CD1c-positive myeloid dendritic cell (primary cell): ENCODE results near the gene SP100.
A peak's percentile ranks its signal among the peaks of the same experiment; 100 is the strongest.
"Not testable (repeated sequence)": the region's sequence is repeated elsewhere in the genome, so short reads cannot be mapped to it uniquely, and the experiment has no call there.

Experiments used
- DNase-seq: peaks from one replicate; pipeline ENCODE4 v3.0.0-alpha.2; 2016; ENCODE audit errors: extremely low spot score

SP100 gene

DNA sequence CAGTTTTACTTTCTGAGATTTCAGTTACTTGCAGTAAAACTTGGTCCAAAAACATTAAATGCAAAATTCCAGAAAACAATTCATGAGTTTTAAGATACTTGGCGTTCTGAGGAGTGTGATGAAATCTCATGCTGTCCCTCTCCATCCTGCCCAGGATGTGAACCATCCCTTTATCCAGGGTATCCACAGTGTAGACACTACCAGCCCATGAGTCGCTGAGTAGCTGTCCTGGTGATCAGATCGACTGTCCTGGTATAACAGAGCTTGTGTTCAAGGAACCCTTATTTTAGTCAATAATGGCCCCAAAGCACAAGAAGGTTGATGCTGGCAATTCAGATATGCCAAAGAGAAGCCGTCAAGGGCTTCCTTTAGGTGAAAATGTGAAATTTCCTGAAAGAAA, 3.2 kb downstream of the SP100 start:
- no peak for DNase-seq

DNA sequence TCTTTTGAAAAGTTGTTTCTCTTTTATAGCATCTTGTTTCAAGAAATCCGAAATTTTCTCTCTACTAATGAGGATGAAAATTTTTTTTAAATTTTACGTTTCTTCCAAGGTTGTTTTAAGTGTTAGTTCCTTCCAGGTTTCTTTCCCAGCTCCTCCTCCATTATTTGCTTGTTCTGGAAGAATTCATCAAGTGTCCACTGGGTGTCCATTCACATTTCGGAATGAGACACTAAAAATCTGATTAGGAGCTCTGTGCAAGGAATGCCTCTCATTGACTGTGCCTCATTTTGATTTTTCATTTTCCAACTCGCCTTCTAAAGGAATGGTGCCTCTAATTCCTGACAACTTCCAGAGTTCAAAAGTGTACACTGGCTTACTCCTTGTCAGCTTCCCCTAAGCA, 6.1 kb downstream of the SP100 start:
- no peak for DNase-seq

DNA sequence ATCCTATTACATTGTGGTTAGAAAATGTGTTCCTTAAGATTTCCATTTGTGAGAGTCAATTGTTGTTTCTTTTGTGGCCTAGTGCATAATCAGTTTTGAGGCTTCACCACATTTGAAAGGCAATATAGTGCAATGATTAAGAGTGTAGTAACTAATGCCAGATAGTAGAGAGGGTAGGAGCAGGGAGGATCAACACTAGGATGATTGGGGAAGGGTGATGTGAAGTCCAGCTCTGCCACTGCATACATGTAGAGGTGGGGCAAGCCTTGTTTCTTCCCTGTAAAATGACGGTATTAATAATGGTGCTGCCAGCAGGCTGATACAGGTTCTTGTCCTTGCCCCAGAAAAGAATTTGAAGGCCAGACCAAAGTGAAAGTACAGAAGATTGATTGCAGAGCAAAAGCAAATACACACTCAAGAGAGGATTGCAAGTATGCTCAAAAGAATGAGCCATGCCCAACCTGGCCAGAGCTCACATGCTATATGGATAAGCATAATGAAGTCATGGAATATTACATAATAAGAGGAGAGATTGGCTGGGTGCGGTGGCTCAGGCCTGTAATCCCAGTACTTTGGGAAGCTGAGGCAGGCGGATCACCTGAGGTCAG, 8.0 kb downstream of the SP100 start:
- DNase-seq: no peak

DNA sequence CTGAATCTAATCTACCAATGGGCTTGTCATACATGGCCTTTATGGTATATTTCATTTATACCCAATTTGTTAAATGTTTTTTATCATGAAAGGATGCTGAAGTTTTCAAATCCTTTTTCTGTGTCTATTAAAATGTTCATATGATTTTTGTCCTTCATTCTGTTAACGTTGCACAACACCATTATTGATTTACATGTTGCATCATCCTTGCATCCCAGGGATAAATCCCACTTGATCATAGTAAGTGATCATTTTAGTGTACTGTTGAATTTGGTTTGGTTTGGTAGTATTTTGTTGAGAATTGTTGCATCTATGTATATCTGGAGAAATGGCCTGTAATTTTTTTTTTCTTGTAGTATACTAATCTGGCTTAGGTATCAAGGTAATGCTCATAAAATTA, 9.4 kb downstream of the SP100 start:
- DNase-seq: no peak

DNA sequence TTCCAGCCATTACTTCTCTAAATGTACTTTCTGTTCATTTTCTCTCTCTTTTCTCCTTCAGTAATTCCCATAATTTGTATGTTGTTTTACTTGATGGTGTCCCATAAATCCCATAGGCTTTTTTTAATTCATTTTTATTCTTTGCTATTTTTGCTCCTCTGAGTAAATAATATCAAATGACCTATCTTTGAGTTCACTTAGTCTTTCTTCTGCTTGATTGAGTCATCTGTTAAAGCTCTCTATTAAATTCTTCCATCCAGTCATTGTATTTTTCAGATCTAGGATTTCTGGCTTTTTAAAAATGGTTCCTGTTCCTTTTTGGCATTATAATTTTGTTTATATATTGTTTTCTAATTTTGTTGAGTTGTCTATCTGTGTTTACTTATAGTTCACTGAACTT, 13.5 kb downstream of the SP100 start:
- no peak for DNase-seq

DNA sequence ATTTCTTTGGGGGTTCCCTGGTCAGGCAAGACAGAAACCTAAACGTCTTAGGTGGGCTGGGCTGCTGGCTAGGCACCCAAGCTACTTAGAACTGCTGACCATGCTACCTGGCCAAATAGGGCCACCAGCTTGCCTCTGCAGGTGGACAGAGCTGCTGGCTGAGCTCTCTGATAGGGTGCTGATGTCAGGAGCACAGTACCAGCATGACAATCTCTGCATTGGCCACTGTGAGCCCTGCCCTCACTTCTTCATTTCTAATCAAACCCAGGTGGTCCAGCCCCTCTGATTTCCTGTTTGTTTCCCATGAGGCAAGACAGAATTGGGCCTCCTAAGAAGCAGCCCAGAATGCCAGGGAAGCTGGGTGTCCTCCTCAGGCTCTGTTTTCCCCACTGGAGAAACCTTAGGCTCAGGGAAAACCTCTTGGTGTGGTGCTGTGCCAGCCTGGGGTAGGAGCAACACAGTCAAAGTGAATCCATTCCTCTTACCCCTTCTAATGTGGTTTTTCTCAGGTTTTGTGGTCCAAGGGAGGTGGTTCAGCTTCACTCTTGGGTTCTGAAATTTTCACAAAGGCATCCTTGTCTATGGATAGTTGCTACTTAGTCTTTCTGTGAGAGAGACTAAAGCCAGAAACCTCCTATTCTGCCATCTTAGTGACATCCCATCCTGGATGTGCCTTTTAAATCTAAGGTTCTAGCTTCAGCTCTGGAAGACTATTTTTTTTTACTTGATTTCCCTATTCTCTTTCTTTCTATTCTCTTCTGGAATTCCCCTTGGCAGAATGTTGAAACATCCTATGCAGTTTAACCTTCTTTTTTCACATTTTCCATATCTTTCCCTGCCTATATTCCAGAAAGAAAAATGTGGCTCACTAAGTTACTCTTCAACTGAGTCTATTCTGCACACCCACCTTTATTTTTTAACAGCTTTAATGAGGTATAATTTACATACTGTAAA, 15.2 kb downstream of the SP100 start:
- DNase-seq: no peak

DNA sequence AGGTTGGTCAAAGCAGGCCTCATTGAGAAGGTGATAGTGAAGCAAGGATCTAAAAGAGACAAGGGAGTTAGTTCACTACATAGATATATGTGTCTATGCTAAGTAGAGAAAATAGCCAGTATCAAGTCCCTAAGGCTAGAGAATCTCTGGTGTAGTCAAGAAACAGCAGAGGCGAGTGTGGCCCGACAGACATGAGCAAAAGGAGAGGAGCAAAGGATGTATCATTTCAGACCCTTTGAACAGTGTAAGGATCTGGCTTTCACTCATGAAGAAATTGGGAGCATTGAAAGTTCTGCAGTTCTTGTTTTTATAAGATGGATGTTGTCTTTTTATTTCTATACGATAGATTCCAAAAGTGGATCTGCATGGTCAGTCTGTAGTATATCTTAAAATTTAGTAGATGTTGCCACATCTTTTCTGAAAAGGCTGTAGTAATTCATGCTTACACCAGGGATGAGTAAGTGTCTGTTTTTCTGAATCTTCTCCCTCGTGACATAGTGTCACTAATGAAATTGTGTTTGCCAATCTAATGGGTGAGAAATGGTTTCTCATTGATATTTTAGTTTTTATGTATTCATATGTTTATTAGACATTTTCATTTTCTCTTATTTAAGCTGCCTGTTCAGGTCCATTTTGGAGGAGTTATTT, 18.8 kb downstream of the SP100 start:
- peak; percentile 18 for DNase-seq

DNA sequence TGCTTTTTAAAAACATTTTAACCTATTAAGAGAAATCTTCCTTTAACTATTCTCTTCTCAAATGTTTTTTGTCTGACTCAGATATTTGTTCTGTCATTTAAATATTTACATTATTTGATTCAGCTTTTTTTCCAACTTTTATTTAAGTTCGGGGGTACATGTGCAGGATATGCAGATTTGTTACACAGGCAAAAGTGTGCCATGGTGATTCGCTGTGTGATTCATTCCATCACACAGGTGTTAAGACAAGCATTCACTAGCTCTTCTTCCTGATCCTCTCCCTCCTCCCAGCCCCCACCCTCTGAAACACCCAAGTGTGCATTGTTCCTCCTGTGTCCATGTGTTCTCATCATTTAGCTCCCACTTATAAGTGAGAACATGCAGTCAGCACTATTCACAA, 19.4 kb downstream of the SP100 start:
- no peak for DNase-seq

DNA sequence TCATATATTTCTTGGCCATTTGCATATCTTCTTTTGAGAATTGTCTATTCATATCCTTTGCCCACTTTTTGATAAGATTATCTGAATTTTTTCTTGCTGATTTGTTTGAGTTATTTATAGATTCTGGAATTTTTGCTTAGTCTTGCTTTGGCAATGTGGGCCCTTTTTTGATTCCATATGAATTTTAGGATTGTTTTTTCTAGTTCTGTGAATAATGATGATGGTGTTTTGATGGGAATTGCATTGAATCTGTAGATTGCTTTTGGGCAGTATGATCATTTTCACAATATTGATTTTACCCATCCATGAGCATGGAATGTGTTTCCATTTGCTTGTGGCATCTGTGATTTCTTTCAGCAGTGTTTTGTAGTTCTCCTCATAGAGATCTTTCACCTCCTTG, 23.1 kb downstream of the SP100 start:
- not testable (repeated sequence) for DNase-seq

DNA sequence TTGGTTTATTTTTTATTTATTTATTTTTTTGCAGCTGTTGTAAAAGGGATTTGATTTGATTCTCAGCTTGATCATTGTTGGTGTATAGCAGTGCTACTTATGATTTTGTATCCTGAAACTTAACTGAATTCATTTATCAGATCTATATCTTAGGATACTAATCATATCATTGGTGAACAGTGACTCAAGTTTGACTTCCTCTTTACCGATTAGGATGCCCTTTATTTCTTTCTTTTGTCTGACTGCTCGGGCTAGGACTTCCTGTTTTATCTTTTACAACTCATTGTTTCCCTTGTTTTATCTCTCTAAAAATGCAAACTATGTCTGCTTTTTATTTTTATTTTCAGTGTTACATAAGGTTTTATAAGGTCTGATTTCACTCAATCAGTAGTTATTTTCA, 23.6 kb downstream of the SP100 start:
- DNase-seq: peak; percentile 47

DNA sequence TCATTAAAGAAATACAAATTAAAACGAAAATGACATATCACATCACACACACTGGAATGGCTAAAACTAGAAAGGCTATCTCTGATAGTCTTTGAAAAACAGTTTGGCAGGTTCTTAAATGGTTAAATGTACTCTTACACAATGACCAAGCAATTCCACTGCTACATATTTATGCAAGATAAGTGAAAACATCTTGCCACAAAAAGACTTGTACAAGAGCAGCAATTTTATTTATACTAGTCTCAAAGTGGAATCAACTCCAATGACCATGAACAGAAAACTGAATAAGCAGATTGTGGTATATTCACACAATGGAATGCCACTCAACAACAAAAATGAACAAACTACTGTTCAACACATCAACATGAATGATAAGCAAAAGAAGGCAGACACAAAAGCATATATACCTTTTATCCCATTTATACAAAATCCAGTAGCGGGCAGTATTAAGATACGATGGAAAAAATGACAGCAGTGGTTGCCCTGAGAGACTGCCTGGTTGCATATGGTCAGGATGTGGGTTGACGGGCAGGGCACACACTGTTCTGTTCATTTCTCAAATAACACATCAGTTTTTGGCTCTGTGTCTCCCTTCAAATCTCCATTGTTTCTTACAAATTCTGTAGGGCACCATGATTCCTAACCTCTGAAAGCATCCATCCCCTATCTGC, 25.4 kb downstream of the SP100 start:
- peak; percentile 8 for DNase-seq

DNA sequence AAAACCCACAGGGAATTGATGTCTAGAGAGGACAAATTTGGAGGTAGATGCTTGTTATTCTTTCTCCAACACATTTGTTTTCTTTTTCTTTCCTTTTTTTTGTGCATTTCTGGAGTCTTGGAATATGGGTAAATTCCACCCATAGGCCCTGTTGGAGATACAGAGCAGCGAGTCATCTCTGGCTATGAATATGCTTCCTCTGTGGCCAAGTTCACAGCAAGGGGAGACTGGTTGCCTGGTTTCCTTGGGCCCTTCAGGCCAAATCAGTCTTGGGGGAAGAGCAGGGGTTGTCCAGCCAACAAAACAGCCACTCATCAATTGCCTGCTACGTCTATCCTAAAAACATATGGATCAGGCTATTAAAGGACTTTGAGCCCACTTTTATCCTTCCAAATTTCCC, 27.5 kb downstream of the SP100 start:
- no peak for DNase-seq

DNA sequence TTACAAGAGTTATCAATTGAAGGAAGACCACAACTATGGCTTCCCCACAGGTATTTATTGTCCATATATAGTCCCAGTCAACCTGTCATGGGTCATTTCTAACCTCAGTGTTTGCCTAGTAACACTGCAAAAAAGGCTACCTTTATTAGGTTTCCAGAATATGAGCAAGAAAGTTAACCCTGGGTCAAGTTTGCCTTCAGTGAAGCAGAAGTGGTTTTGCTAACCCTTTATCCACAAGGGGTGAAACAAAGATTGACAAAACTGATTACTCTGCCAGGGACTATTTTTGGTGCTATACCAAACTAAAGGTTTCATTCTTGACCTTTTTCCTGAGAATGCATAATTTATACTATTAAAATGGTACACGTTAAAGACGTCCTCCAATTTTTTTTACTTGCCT, 28.8 kb downstream of the SP100 start:
- no peak for DNase-seq

DNA sequence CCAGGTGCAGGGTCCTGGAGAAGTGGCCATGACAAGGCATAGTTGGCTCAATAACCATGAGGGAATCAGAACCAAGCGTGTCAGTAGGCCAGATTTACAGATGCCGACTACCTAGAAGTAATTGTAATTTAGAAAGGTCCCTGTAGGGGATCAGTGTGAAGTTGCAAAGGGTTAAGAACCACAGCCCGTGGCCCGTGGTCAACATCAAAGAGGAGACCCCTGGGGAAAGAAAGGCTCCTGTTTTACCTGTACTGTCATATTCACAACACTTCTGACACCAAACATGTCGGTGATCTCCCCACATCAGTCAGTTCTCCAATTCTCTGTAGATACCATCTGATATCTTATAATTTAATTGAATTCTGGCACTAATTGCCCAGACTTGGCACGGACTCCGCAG, 31.0 kb downstream of the SP100 start:
- DNase-seq: no peak

DNA sequence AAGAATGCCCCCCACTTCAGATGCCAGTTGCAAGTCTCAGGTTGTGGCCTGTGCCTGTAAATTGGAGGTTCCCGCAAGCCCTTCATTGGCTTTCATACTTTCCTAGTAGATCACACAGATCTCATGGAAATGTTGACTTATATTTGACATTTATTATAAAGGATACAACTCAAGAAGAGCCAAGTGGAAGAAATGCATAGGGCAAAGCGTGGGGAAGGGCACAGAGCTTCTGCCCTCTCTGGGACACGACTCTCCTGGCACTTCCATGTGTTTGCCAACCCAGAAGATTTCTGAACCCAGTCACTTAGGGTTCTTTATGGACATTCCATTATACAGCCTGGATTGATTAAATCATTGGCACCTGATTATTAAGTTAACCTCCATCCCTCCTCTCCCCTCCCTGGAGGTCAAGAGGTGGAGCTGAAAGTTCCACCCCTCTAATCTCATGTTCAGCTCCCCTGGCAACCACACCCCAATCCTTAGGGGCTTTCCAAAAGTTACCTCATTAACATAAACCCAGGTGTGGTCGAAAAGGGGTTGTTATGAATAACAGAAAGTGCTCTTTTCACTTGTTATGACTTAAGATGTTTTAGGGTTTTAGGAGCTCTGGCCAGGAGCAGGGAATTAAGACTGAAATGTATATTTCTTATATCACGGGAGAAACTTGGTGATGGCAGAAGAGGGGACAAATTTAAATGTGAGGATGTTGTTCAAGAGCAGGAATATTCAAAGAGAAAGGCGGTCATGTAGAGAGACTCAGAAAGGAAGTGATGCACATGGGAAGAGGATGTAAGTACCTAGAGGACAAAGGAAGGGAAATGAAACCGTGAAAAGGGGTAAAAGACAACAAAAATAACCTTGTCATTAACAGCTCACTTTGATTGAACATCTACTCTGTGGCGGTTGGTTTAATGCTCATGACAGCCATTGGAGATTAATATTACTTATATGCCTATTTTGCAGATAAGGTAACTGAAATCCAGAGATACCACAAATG, 31.8 kb downstream of the SP100 start:
- DNase-seq: peak; percentile 49

DNA sequence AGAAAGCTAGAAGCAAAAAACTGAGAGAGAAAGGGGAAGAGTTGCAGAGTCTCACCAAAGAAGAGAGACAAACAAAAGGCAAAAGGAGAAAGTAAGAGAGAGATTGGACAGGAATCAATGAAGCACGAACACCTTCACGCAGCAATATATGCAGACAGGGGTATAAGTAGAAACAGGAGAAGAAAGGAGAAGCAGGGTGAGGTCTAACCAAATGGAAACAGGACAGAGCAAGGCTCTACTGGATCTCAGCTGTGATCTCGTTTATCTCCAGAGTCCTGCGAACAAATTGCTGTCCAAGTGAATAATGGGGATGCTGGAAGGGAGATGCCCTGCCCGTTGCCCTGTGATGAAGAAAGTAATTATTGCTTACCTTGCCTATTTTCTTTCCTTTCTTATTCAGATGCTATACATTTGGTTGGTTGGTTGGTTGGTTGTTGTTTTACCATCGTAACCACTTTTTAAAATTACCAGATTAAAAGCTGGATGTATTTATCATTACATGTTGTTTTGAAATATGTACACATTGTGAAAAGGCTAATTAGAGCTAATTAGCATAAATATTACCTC, 34.0 kb downstream of the SP100 start:
- no peak for DNase-seq

DNA sequence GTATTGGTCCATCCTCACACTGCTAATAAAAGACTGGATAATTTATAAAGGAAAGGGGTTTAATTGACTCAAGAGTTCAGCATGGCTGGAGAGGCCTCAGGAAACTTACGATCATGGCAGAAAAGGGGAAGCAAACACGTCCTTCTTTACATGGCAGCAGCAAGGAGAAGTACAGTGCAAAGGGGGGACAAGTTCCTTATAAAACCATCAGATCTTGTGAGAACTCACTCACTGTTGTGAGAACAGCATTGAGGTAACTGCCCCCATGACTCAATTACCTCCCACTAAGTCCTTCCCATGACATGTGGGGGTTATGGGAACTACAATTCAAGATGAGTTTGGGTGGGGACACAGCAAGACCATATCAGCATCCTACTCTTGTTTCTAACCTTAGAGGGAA, 37.0 kb downstream of the SP100 start:
- peak; percentile 49 for DNase-seq

DNA sequence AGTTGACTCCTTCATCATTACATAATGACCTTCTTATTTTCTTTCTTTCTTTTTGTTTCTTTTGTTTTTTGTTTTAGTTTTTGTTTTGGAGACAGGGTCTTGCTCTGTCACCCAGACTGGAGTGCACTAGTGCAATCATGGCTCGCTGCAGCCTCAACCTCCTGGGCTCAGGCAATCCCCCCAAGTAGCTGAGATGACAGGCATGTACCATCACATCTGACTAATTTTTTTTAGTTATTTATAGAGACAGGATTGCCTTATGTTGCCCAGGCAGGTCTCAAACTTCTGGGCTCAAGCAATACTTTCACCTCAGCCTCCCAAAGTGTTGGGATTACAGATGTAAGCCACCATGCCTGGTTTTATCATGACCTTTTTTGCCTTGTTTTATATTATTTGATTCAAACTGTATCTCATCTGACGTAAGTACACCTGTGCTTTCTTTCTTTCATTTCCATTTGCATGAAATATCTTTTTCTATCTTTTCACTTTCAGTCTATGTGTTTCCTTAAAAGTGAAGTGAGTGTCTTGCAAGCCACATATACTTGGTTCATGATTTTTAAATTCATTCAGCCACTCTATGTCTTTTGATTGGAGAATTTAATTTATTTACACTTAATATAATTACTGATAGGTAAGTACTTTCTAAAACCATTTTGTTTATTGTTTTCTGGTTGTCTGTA, 39.1 kb downstream of the SP100 start:
- no peak for DNase-seq

DNA sequence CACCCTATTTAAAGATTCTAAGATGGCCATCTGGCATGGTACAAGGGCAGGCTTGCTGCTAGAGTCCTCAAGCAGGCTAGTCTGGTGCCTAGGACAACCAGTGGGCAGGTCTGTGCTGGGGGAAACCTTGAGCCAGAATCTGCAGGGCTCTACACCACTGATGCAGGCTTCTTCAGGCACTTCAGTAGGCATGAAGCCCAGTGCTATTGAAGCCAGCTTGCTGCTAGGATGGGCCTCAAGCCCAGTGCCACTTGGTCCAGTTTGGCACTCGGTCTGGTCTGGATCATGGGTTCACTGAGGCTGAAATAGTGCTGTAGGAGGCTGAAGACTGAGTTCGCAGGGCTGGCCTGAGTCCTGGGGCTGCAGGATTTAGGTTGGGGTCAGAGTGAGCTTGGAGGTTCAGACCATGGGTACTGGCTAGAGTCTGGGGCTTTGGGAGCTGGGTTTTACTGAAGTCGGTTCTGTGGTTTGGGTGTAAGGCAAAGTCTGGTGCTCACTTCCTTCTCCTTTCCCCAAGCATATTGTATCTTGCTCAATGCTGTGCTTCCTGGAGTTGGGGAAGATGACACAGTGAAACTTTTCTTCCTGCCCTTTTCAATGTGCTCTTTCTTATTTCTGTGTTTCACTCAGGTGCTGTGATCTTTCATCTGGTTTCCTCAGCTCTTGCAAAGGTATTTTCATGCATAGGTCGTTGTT, 41.2 kb downstream of the SP100 start:
- peak; percentile 58 for DNase-seq

DNA sequence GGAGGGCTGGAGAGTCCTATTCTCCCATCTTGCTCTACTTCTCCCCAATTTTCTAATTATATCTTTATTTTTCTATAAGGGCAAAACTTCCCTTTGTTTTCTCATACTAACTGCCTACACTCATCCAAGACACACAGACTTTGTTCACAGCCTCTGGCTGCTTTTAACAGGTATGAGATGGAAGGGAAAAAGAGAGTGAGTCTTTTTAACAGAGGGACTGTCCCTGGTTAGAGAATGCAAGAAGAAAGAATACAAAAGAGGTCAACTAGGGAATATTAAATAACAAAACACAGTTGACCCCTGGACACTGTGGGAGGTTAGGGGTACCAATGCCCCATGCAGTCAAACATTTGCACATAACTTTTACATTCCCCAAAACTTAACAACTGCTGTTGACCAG, 41.8 kb downstream of the SP100 start:
- no peak for DNase-seq
